ENCODE results near the gene GPC4. TPM values are rescaled to one million over a fixed set of nuclear protein-coding genes. Genes with fewer than 3 reads are reported as not detected.

Gene GPC4
- total and polyA plus RNA-seq, 2 experiments from 2014 or later, result 124 to 183 TPM

DNA sequence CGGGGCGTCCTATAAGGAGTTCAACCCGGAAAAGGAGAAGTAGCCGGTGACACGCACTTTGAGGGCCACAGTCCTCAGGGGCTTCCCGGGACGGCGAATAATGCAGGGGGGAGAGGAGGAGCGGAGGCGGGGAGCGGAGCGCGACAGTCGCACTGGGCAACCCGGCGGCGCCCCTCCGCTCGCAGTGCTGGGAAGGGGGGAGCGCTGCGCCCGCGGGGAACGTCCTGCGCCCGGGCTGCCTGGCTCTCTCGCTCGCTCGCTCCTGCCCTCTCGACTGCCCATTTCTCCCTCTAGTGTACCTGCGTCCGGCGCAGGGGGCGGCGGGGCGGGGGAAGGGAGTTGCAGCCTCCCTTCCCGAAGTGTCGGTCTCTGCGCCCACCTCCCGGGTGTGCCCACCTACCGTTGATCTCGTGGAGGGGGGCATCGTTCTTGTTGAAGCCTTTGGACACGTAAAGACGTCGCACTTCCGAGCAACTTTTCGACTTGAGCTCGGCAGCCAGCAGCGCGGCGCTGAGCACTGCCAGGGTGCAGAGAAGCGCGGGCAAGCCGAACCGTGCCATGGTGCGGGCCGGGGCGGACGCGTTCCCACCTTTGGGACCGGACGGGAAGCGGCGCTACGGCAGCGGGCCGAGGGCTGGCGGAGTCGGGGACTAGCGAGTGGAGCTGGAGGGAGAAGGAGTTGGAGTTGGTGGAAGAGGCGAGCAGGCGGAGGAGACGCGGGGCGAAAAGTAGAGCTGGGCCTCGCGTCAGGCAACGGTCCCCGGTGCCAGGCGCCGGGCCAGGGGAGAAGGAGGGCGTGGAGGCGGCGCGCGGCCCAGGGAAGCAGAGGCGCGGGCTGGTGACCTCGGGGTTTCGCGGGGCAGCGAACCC lies 648 bp downstream of the GPC4 start:
- H3F3A ChIP-seq (replicated peaks; ENCODE audit: low read depth), result no peaks in the 10 kb centered on the region
- peak overlapping the region; percentile 78 for H3K4me3 ChIP-seq
- peaks cover 55% of the 10 kb centered on the region for H3K79me2 ChIP-seq (replicated peaks; ENCODE audit: insufficient read depth)
- TF ChIP-seq ETS1 (IDR thresholded peaks at IDR 0.05) (no peak), ZNF114 (CRISPR knock-in tag; IDR thresholded peaks at IDR 0.05) (no peak), EZH2phosphoT487 (IDR thresholded peaks at IDR 0.05; ENCODE audit: unreplicated experiment) (no peak)
- H3K9me3 Mint-ChIP-seq, result no peaks in the 10 kb centered on the region
- H3K36me3 Mint-ChIP-seq (ENCODE audit: low read depth), result peaks cover 41% of the 10 kb centered on the region
- no peak overlapping the region for H2AFZ ChIP-seq
- peaks cover 40% of the 10 kb centered on the region for H3K4me1 ChIP-seq (ENCODE audit: insufficient read depth)
- H3K27me3 Mint-ChIP-seq (ENCODE audit: insufficient read depth, low read depth, poor library complexity), result peaks cover 12% of the 10 kb centered on the region
- H3K9me2 ChIP-seq (ENCODE audit: insufficient read depth), result no peaks in the 10 kb centered on the region
- ATAC-seq, result peak; percentile 7
- peak overlapping the region; percentile 94 for H3K4me3 Mint-ChIP-seq
- H3K4me1 Mint-ChIP-seq, result peaks cover 51% of the 10 kb centered on the region
- peaks cover 31% of the 10 kb centered on the region for H4K20me1 ChIP-seq (replicated peaks; ENCODE audit: insufficient read depth)
- H3K27ac ChIP-seq (ENCODE audit: low read depth), result no peak overlapping the region
- H3K4me2 ChIP-seq, result peak overlapping the region; percentile 88
- peak; percentile 8 for DNase-seq (ENCODE audit: low spot score)
- H3K36me3 ChIP-seq (ENCODE audit: insufficient read depth), result no peaks in the 10 kb centered on the region; the same call in 1 of the 2 replicates
- no peak overlapping the region for H3K27ac Mint-ChIP-seq
- H3K27me3 ChIP-seq (ENCODE audit: insufficient read depth), result no peaks in the 10 kb centered on the region

GRCh38 chrX:133413218-133413925 lies 1.9 kb downstream of the GPC4 start:
- no peaks in the 10 kb centered on the region for H3F3A ChIP-seq (replicated peaks; ENCODE audit: low read depth)
- peaks cover 8% of the 10 kb centered on the region for H3K27me3 Mint-ChIP-seq (ENCODE audit: insufficient read depth, low read depth, poor library complexity)
- ATAC-seq, result no peak
- H3K27ac Mint-ChIP-seq, result no peak overlapping the region
- H3K4me1 Mint-ChIP-seq, result peaks cover 54% of the 10 kb centered on the region
- H4K20me1 ChIP-seq (replicated peaks; ENCODE audit: insufficient read depth), result peaks cover 38% of the 10 kb centered on the region
- peaks cover 51% of the 10 kb centered on the region for H3K36me3 Mint-ChIP-seq (ENCODE audit: low read depth)
- H3K4me3 Mint-ChIP-seq, result peak overlapping the region; percentile 94
- H3K27ac ChIP-seq (ENCODE audit: low read depth), result no peak overlapping the region
- H3K9me3 Mint-ChIP-seq, result no peaks in the 10 kb centered on the region
- no peak overlapping the region for H2AFZ ChIP-seq
- H3K79me2 ChIP-seq (replicated peaks; ENCODE audit: insufficient read depth), result peaks cover 67% of the 10 kb centered on the region
- peak overlapping the region; percentile 88 for H3K4me2 ChIP-seq
- H3K27me3 ChIP-seq (ENCODE audit: insufficient read depth), result no peaks in the 10 kb centered on the region
- DNase-seq (ENCODE audit: low spot score), result peak; percentile 9
- H3K9me2 ChIP-seq (ENCODE audit: insufficient read depth), result no peaks in the 10 kb centered on the region
- H3K36me3 ChIP-seq (ENCODE audit: insufficient read depth), result peaks cover under 1% of the 10 kb centered on the region; the same call in 1 of the 2 replicates
- H3K4me1 ChIP-seq (ENCODE audit: insufficient read depth), result peaks cover 41% of the 10 kb centered on the region
- H3K4me3 ChIP-seq, result peak overlapping the region; percentile 78
- no peak for TF ChIP-seq ZNF114 (CRISPR knock-in tag; IDR thresholded peaks at IDR 0.05)
- TF ChIP-seq EZH2phosphoT487 (IDR thresholded peaks at IDR 0.05; ENCODE audit: unreplicated experiment), result no peak
- no peak for TF ChIP-seq ZNF331 (CRISPR knock-in tag; IDR thresholded peaks at IDR 0.05; ENCODE audit: low read depth)
- TF ChIP-seq JUNB (IDR thresholded peaks at IDR 0.05; ENCODE audit: unreplicated experiment), result no peak
- TF ChIP-seq EZH2 (IDR thresholded peaks at IDR 0.05; ENCODE audit: low read depth, unreplicated experiment), result no peak
- TF ChIP-seq ETS1 (IDR thresholded peaks at IDR 0.05), result no peak
- TF ChIP-seq NANOG (IDR thresholded peaks at IDR 0.05; ENCODE audit: borderline replicate concordance), result no peak
- TF ChIP-seq, protein P1, sequence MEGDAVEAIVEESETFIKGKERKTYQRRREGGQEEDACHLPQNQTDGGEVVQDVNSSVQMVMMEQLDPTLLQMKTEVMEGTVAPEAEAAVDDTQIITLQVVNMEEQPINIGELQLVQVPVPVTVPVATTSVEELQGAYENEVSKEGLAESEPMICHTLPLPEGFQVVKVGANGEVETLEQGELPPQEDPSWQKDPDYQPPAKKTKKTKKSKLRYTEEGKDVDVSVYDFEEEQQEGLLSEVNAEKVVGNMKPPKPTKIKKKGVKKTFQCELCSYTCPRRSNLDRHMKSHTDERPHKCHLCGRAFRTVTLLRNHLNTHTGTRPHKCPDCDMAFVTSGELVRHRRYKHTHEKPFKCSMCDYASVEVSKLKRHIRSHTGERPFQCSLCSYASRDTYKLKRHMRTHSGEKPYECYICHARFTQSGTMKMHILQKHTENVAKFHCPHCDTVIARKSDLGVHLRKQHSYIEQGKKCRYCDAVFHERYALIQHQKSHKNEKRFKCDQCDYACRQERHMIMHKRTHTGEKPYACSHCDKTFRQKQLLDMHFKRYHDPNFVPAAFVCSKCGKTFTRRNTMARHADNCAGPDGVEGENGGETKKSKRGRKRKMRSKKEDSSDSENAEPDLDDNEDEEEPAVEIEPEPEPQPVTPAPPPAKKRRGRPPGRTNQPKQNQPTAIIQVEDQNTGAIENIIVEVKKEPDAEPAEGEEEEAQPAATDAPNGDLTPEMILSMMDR (conservative IDR thresholded peaks at IDR 0.05; ENCODE audit: low read depth in 2 of 2), result no peak
- TF ChIP-seq POLR2AphosphoS5 (IDR thresholded peaks at IDR 0.05; ENCODE audit: low read depth), result no peak

All from GM23338 (cell line).